GM08714 (cell line): ENCODE data around the gene CLDN5.
A peak's percentile ranks its signal among the peaks of the same experiment; 100 is the strongest.

Experiments used
- H3K4me3 ChIP-seq: fragments of 200-500 bp; sonication (Bioruptor generic); 2 replicates; pipeline ENCODE4 v1.5.1; 2014; ENCODE audit warnings: mild to moderate bottlenecking, low read length, inconsistent platforms
- ZNF274 ChIP-seq: IDR thresholded peaks from 2 replicates; pipeline ENCODE4 v1.6.1; 2012; ENCODE audit warnings: mild to moderate bottlenecking, low read depth, low read length

CLDN5 gene

GRCh38 chr22:19477321-19478044 is 46.7 kb downstream of the CLDN5 start:
- no peak for TF ChIP-seq ZNF274
- peak overlapping the region; percentile 78 for H3K4me3 ChIP-seq

DNA sequence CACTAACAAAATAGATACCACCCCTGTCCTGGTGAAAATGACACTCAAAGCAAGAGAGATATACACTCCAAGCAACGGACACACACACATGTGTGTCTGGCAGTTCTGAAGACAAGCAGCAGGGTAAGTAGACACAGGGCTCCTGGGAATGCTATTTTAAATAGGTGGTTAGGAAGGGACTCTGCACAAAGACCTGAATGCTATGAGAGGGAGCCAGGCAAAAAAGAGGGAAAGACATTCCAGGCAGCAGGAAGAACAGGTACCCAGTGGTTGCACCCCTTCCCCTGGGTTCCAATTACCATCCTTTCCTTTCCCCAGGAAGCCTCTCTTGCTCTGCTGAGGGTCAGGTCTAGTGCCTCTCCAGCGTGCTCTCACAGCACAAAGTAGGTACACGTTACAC is 48.2 kb downstream of the CLDN5 start:
- H3K4me3 ChIP-seq = no peak overlapping the region
- no peak for TF ChIP-seq ZNF274

DNA sequence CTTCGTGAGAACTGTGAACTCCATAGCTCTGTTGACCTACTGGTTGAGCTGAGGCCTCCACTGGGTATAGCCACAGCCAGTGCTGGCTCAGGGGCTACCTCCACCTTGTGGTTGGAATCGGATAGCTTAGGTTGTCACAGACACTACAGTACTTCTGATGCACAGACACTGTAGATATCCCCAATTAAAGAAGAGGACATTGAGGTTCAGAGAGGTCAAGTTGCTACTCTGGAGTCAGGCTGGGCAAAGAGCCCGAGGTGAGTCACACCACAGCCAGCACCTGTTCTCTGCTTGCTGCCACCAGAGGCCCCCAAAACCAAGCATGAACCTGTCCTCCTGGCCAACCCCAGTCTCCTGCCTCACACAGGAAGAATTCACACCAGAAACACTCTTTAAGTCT is 50.6 kb downstream of the CLDN5 start:
- no peak for TF ChIP-seq ZNF274
- H3K4me3 ChIP-seq = no peak overlapping the region
